Measurements from ENCODE around the gene PRRT4. TPM values are rescaled to one million over a fixed set of nuclear protein-coding genes. Genes with fewer than 3 reads are reported as not detected.

Gene PRRT4
- total RNA-seq, 8 experiments from 2014 or later, result 0.61 to 8.0 (median 6.9) TPM; not detected in 2

- in situ Hi-C loops (cut with MboI; ENCODE audit: low pct_unique_long_range_greater_than_20kb in 2 of 9, low sequenced_read_pairs in 9 of 9, unreplicated experiment in 9 of 9), result no loop called here
- H3K4me1 ChIP-seq (replicated peaks in 1 of 2), result no peaks in the 10 kb centered on the region
- WGBS, 10 experiments, result 84 to 100% (median 99%) methylated on average over 1 to 5 of the region's 5 CpGs
- no peak overlapping the region for H3K27ac ChIP-seq
- no peak overlapping the region for H3K4me3 ChIP-seq
- ATAC-seq (replicated peaks in 6 of 8), result no peak
These were observed 42.8 kb downstream of the PRRT4 start for GRCh38 chr7:128318691-128319090.

- in situ Hi-C loops (cut with MboI; ENCODE audit: low pct_unique_long_range_greater_than_20kb in 2 of 9, low sequenced_read_pairs in 9 of 9, unreplicated experiment in 9 of 9), result no loop called here
- no peaks in the 10 kb centered on the region for H3K4me1 ChIP-seq (replicated peaks in 1 of 2)
- H3K4me3 ChIP-seq, result no peak overlapping the region
- WGBS, 10 experiments, result 80 to 100% (median 94%) methylated on average over 1 to 3 of the region's 3 CpGs; no CpG with 5 or more reads in 3 of the 10 experiments
- peak in 1 of 8 experiments; percentile 28 for ATAC-seq (replicated peaks in 6 of 8)
- no peak overlapping the region for H3K27ac ChIP-seq
These were observed 50.5 kb downstream of the PRRT4 start for GRCh38 chr7:128311013-128311412.

GRCh38 chr7:128310499-128310898, 51.0 kb downstream of the PRRT4 start:
- 40 to 100% (median 87%) methylated on average over 2 to 5 of the region's 5 CpGs; no CpG with 5 or more reads in 1 of the 10 experiments for WGBS, 10 experiments
- no peaks in the 10 kb centered on the region for H3K4me1 ChIP-seq (replicated peaks in 1 of 2)
- in situ Hi-C loops (cut with MboI; ENCODE audit: low pct_unique_long_range_greater_than_20kb in 2 of 9, low sequenced_read_pairs in 9 of 9, unreplicated experiment in 9 of 9), result no loop called here
- H3K27ac ChIP-seq, result no peak overlapping the region
- ATAC-seq (replicated peaks in 6 of 8), result no peak
- no peak overlapping the region for H3K4me3 ChIP-seq

- in situ Hi-C loops (cut with MboI; ENCODE audit: low pct_unique_long_range_greater_than_20kb in 2 of 9, low sequenced_read_pairs in 9 of 9, unreplicated experiment in 9 of 9), result no loop called here
- H3K4me3 ChIP-seq, result no peak overlapping the region
- ATAC-seq (replicated peaks in 6 of 8), result no peak
- WGBS, 10 experiments, result 78 to 100% (median 96%) methylated on average over 1 to 5 of the region's 5 CpGs; no CpG with 5 or more reads in 1 of the 10 experiments
- no peaks in the 10 kb centered on the region for H3K4me1 ChIP-seq (replicated peaks in 1 of 2)
- H3K27ac ChIP-seq, result no peak overlapping the region
These were observed 51.5 kb downstream of the PRRT4 start for GRCh38 chr7:128309976-128310375.

GRCh38 chr7:128309124-128309523, 52.4 kb downstream of the PRRT4 start:
- ATAC-seq (replicated peaks in 6 of 8), result no peak
- 80 to 100% (median 97%) methylated on average over 1 to 6 of the region's 6 CpGs; no CpG with 5 or more reads in 1 of the 10 experiments for WGBS, 10 experiments
- in situ Hi-C loops (cut with MboI; ENCODE audit: low pct_unique_long_range_greater_than_20kb in 2 of 9, low sequenced_read_pairs in 9 of 9, unreplicated experiment in 9 of 9), result no loop called here
- Histone ChIP-seq H3K4me3 (no peak overlapping the region), H3K4me1 (replicated peaks in 1 of 2) (no peaks in the 10 kb centered on the region), H3K27ac (no peak overlapping the region)

- H3K4me3 ChIP-seq, result no peak overlapping the region
- ATAC-seq (replicated peaks in 6 of 8), result no peak
- no peak overlapping the region for H3K27ac ChIP-seq
- in situ Hi-C loops (cut with MboI; ENCODE audit: low pct_unique_long_range_greater_than_20kb in 2 of 9, low sequenced_read_pairs in 9 of 9, unreplicated experiment in 9 of 9), result no loop called here
- peaks cover 0 to under 1% of the 10 kb centered on the region in 2 donors for H3K4me1 ChIP-seq (replicated peaks in 1 of 2)
- 70 to 100% (median 81%) methylated on average over 1 to 2 of the region's 2 CpGs; no CpG with 5 or more reads in 4 of the 10 experiments for WGBS, 10 experiments
These were observed 54.4 kb downstream of the PRRT4 start for GRCh38 chr7:128307061-128307460.

GRCh38 chr7:128304212-128304611, 57.3 kb downstream of the PRRT4 start:
- Histone ChIP-seq H3K4me1 (replicated peaks in 1 of 2) (peaks cover under 1 to 3% of the 10 kb centered on the region in 2 donors), H3K27ac (no peak overlapping the region), H3K4me3 (no peak overlapping the region)
- in situ Hi-C loops (cut with MboI; ENCODE audit: low pct_unique_long_range_greater_than_20kb in 2 of 9, low sequenced_read_pairs in 9 of 9, unreplicated experiment in 9 of 9), result no loop called here
- peak in 1 of 8 experiments; percentile 21 for ATAC-seq (replicated peaks in 6 of 8)
- 80 to 100% methylated on average over 1 of the region's 1 CpG; no CpG with 5 or more reads in 8 of the 10 experiments for WGBS, 10 experiments

GRCh38 chr7:128303643-128304042, 57.8 kb downstream of the PRRT4 start:
- no peak for ATAC-seq (replicated peaks in 6 of 8)
- 69 to 100% (median 93%) methylated on average over 1 to 5 of the region's 5 CpGs; no CpG with 5 or more reads in 2 of the 10 experiments for WGBS, 10 experiments
- Histone ChIP-seq H3K4me3 (no peak overlapping the region), H3K27ac (no peak overlapping the region), H3K4me1 (replicated peaks in 1 of 2) (peaks cover 3 to 5% of the 10 kb centered on the region in 2 donors)
- in situ Hi-C loops (cut with MboI; ENCODE audit: low pct_unique_long_range_greater_than_20kb in 2 of 9, low sequenced_read_pairs in 9 of 9, unreplicated experiment in 9 of 9), result no loop called here

- in situ Hi-C loops (cut with MboI; ENCODE audit: low pct_unique_long_range_greater_than_20kb in 2 of 9, low sequenced_read_pairs in 9 of 9, unreplicated experiment in 9 of 9), result no loop called here
- ATAC-seq (replicated peaks in 6 of 8), result no peak
- 90 to 100% (median 100%) methylated on average over 1 to 2 of the region's 2 CpGs; no CpG with 5 or more reads in 6 of the 10 experiments for WGBS, 10 experiments
- Histone ChIP-seq H3K4me1 (replicated peaks in 1 of 2) (peaks cover 3 to 9% of the 10 kb centered on the region in 2 donors), H3K4me3 (no peak overlapping the region), H3K27ac (no peak overlapping the region)
These were observed 58.4 kb downstream of the PRRT4 start for GRCh38 chr7:128303133-128303532.

GRCh38 chr7:128302139-128302538, 59.4 kb downstream of the PRRT4 start:
- Histone ChIP-seq H3K4me3 (no peak overlapping the region), H3K27ac (no peak overlapping the region), H3K4me1 (replicated peaks in 1 of 2) (peaks cover 3 to 9% of the 10 kb centered on the region in 2 donors)
- in situ Hi-C loops (cut with MboI; ENCODE audit: low pct_unique_long_range_greater_than_20kb in 2 of 9, low sequenced_read_pairs in 9 of 9, unreplicated experiment in 9 of 9), result no loop called here
- ATAC-seq (replicated peaks in 6 of 8), result peak in 1 of 8 experiments; percentile 47
- 42 to 93% (median 63%) methylated on average over 1 to 6 of the region's 10 CpGs; no CpG with 5 or more reads in 3 of the 10 experiments for WGBS, 10 experiments

Other genes starting within 250 kb of the PRRT4 start
- under 1 TPM in 6 of 8 experiments, not detected in 2; under 0.01 to 0.62 (median 0.18) TPM for gene LEP, start 120.4 kb downstream of the PRRT4 start, total RNA-seq
- gene RBM28, start 17.8 kb downstream of the PRRT4 start, total RNA-seq, result 10 to 100 TPM; 20.1 to 64.8 (median 30.0) TPM
- 10 to 100 TPM; 18.1 to 33.7 (median 31.6) TPM for gene IMPDH1, start 48.3 kb upstream of the PRRT4 start, total RNA-seq
- 10 to 100 TPM in 7 of 8 experiments, 1 to 10 TPM in 1; 7.7 to 62.1 (median 19.7) TPM for gene HILPDA, start 94.2 kb upstream of the PRRT4 start, total RNA-seq
- gene METTL2B, start 115.1 kb upstream of the PRRT4 start, total RNA-seq, result 10 to 100 TPM; 26.9 to 41.6 (median 30.5) TPM

All from motor neuron (in vitro differentiated cells).